Measurements from ENCODE around the gene RPUSD3.
"Not testable (repeated sequence)": the region's sequence is repeated elsewhere in the genome, so short reads cannot be mapped to it uniquely, and the experiment has no call there.

Gene RPUSD3

DNA sequence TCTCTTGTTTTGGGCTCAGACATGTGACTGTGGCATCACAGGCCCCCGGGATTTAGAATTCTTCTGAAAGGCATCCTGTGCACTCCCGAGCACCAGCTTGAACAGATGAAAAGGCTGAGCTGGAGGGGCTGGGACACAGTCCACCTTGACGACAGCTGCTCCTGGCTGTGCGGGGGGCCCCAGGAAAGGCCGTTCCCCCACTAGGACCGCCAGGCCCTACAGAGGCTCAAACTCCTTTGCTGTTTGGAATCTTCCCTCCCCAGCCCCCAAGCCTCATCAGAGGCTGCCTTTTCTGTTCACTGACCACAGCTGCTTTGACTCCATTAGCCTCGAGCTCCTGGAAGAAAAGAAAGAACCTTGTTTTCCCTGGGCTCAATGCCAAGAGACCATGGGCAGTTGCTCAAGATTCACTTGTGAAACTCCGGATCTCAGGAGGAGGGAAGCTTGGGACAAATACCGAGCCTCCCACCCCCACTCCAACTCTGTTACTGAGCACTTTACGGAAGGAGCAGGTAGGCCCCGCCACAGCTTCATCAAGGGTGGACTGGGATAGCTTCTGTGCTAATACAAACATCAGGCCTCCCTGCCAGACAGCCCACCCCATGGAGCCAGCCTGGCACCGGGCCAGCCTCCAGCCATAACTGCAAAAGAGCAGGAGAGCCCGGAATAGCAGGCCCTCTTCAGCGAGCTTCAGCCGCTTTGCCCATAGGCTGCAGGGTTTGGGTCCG lies 20.6 kb upstream of the RPUSD3 start:
- peak in 1 of 2 experiments; percentile 29 for DNase-seq

DNA sequence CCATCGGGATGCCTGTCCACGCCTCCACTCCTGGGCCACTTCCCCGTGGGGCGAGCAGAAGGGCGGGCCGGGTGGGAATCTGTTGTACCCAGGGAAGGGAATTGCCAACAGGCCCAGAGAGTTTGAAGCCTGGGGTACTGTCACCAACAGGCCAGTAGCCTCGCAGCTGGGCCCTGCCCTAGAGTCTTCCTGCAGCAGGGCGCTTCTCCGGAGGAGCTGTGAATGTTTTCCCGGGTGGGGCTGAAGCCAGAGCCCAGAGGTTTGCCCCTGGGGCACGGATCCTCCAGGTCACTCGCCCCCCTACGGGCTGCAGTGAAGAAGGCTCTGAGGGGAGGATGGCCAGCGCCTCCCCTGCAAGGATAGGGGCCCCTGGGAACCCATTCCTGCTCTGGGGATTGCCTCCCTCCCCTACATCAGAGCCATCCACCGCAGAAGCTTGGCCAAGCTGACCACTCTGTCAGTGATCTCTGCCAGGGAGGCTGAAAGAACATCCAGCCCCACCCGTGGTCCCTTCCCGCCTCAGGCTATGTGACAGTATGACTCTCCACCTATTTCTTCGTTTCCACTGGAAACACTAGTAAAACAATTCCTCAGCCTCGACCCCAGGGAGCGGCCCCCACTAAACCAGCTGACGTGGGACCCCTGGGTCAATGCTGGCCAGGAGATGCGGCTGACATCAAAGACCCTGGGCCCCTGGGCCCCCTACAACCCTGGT lies 19.4 kb upstream of the RPUSD3 start:
- DNase-seq = no peak

- no peak for DNase-seq
These were observed 18.7 kb upstream of the RPUSD3 start for GRCh38 chr3:9862391-9863057.

GRCh38 chr3:9861626-9862130 lies 17.9 kb upstream of the RPUSD3 start:
- DNase-seq = no peak

- no peak for DNase-seq
These were observed 17.4 kb upstream of the RPUSD3 start for GRCh38 chr3:9861201-9861600.

DNA sequence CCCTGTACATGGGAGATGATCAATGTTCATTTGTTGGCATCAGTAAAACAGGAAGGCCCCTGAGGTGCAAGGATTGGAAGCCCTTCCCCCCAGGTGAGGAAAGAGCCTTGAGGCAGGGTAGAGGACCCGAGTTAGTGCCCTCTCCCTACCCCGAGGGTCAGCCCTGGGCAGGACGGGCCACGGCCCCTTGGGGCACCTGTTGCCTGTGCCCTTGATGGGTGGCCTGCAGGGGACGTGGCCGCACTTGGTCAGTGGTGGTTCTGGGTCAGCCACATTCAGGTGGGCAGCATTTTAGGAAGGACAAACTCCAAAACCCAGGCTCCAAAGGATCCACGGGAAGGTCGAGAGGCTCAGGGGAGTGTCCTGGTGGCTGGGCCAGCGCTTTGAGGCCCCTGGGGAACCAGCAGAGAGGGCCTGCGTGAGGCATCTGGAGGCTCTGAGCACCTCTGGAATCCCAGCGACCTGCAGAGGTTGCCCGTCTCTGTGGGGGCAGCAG lies 15.8 kb upstream of the RPUSD3 start:
- no peak for DNase-seq

GRCh38 chr3:9855594-9855993 lies 11.8 kb upstream of the RPUSD3 start:
- DNase-seq = no peak

- not testable (repeated sequence) for DNase-seq
These were observed 10.6 kb upstream of the RPUSD3 start for GRCh38 chr3:9854291-9854940.

GRCh38 chr3:9852528-9852927 lies 8.7 kb upstream of the RPUSD3 start:
- DNase-seq = no peak

GRCh38 chr3:9851926-9852325 lies 8.1 kb upstream of the RPUSD3 start:
- not testable (repeated sequence) for DNase-seq

DNA sequence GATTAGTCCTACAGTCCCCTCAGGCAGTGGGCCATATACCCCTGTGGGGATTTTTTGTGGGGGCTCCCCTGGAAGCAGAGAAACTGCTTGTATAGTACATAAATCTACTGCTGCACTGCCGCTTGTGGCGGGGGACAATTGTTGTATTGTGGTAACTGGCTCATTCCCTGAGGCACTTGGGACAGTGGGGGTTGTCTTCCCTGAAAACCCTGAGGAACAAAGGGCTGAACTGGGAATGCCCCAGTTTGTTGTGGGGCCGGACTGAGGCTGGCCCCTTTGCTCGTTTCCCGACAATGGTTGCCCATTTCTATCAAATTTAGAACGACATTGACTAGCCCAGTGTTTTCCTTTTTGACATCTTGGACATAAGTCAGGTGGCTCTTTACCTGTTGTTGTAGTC lies 7.6 kb upstream of the RPUSD3 start:
- not testable (repeated sequence) for DNase-seq

DNA sequence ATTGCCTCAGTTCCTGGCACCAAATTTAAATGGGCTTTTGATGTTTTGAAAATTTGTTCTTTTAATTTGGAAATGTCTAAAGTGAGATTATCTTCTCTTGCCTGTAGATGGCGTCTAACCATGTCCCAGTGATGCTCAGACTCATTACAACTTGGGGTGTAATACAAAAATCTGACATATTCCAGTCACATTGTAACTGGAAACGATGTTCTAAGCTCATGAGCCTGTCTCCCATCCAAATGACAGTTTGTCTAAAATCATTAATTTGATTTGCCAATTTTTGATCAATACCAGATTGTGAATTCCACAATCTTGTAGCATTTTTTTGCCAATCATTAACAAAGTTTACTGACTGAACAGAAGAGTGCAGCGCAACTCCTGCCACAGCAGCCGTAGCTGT lies 5.1 kb upstream of the RPUSD3 start:
- peak in 1 of 2 experiments; percentile 22 for DNase-seq

GRCh38 chr3:9847870-9848269 lies 4.1 kb upstream of the RPUSD3 start:
- not testable (repeated sequence) for DNase-seq

DNA sequence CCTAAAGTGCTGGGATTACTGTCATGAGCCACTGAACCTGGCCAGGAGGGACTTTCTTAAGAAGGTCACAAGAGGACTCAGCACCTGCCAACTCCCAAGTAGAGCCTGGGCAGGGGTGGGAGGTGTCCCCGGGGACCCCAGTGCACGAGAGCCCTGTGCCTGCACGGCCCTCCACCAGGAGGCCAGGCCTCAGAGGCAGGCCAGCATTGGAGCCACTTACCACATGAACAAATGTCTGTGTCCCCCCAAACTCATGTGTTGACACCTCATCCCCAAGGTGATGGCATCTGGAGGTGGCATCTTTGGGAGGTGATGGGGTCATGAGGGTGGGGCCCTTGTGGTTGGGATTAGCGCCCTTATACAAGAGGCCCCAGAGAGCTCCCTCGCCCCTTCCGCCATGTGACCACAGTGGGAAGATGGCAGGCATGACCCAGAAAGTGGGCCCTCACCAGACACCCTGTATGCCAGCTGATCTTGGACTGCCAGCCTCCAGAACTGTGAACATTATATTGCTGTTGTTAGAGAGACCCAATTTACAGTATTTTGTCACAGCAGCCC lies 3.2 kb upstream of the RPUSD3 start:
- no peak for DNase-seq

DNA sequence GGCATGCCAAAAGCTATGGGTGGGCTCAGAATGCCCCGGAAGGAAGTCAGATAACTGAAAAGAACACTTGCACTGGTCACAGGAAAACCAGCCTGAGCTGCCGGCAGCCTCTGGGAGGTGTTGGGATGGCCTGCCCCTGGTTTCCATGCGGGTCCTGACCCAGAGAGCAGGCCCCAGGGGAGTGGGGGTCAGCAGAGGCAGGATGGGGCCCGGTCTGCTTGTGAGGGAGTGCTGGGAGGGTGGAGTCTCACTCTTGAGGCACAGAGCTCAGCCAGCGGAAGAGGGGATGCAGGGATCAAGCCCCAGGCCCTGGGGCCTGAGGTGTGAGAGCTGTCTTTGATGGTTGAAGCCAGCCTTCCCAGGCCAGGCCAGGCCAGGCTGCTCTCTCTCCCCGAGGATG lies 2.4 kb upstream of the RPUSD3 start:
- no peak for DNase-seq

DNA sequence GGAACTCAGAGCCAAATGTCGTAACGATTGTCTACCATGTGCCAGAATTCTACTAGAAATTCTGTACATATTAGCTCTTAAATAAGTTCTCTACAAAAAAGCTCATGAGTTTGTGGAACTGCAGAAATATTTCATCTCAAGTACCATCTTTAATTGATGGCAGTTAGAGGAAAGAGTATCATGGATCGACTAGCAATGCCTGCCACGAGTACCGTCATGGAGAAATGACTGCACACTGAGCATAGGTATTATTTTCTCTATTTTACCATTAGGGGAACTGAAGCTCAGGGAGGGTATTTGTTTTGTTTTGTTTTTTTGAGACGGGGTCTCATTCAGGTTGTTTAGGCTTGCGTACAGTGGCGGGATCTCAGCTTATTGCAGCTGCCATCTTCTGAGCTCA lies 2.8 kb downstream of the RPUSD3 start:
- no peak for DNase-seq

GRCh38 chr3:9838856-9839255 lies 5.0 kb downstream of the RPUSD3 start:
- DNase-seq = no peak

DNA sequence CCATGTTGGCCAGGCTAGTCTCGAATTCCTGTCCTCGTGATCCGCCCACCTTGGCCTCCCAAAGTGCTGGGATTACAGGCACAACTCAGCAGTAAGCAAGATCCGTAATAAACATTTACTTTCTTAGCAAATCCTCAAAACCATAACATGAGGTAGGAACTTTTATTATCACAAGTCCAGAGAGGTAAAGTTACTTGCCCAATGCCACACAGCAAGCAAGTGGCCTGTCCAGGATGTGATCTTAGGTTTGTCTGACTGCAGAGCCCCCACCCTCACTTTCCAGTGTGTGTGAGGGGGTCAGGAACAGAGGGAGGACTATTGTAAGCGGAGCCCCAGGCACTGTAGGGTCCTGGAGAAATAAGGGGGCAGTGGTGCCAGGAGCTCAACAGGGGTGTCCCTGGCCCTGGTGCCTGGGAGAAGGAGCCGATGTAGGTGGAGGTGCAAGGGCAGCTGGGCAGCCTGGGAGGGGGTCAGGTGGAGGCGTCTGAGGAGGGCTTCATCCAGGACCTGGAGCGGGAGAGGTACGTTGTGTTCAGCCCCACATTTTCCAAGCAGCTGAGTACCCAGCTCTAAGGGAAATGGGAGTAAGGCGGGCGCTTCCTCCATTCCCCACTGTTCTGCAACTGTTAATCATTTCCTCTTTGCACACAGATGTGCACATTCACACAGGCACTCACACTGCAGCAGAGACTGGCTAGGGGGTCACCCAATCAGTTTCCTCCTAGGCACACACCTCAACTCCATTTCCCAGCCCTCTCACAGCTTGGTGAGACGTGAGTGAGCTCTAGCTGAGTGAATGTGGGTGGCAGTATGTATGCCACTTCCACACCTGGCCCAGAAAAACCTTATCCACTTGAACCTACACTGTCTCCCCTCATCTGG lies 5.9 kb downstream of the RPUSD3 start:
- DNase-seq = no peak

GRCh38 chr3:9834520-9835380 lies 9.1 kb downstream of the RPUSD3 start:
- no peak for DNase-seq

DNA sequence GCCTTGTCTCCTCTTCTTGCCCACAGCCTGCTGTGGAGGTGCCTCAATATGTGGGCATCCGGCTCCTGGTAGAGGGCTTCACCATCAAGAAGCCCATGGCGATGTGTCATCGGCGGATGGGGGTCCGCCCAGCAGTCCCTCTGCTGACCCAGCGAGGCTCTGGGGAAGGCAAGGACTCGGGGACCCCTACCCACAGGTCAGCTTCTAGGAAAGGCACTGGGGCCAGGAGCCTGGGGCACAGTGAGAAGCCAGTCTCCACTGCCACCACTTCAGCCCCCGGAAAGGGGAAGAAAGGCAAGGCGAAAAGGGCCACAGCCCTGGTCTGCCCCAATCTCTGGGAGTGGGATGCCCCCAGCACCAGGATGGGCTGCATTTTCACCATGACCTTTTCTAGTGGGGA lies 10.7 kb downstream of the RPUSD3 start:
- DNase-seq = no peak

GRCh38 chr3:9831253-9831652 lies 12.6 kb downstream of the RPUSD3 start:
- no peak for DNase-seq

Data from NCI-H2081 (cell line).